ENCODE results near the gene INSIG1.

INSIG1 gene

GRCh38 chr7:155297517-155298287 is at the start of gene INSIG1:
Gene INSIG1 (plus strand): TSS chr7:155297878. CDS start chr7:155298286, 408 bp downstream.
- DNase-seq (peak; percentile 91), ATAC-seq (ENCODE audit: insufficient read depth, low read depth) (peak; percentile 39)
- peaks cover 46% of the 10 kb centered on the region for H4K20me1 ChIP-seq (ENCODE audit: insufficient read depth, low read length)
- H3K27ac ChIP-seq (ENCODE audit: low read length) = peak within 1 kb of the TSS; percentile 99
- peak within 1 kb of the TSS; percentile 95 for H3K4me2 ChIP-seq (ENCODE audit: insufficient read depth, low read length)
- peaks cover 51% of the 10 kb centered on the region for H3K79me2 ChIP-seq (ENCODE audit: insufficient read depth, low read length)
- H2AFZ ChIP-seq (ENCODE audit: low read depth, low read length) = peak within 1 kb of the TSS; percentile 31
- TF ChIP-seq CTCF (IDR thresholded peaks at IDR 0.05; ENCODE audit: borderline replicate concordance, extremely low read depth, low read length, poor library complexity, severe bottlenecking) (no peak), EZH2 (IDR thresholded peaks at IDR 0.05; ENCODE audit: borderline replicate concordance, low read depth, low read length, severe bottlenecking) (no peak)
- H3K27me3 ChIP-seq (ENCODE audit: insufficient read depth, low read length, poor library complexity) = no peaks in the 10 kb centered on the region
- peaks cover 48% of the 10 kb centered on the region for H3K4me1 ChIP-seq (ENCODE audit: insufficient read depth, low read length)
- peaks cover 43% of the 10 kb centered on the region for H3K36me3 ChIP-seq (ENCODE audit: insufficient read depth, low read length)
- peak within 1 kb of the TSS; percentile 96 for H3K9ac ChIP-seq (ENCODE audit: low read depth, low read length)
- H3K4me3 ChIP-seq (ENCODE audit: low read depth in 1 of 2, low read length in 2 of 2) = peak within 1 kb of the TSS; percentile 85 to 92
- H3K9me3 ChIP-seq (ENCODE audit: insufficient read depth, low read length, severe bottlenecking) = no peaks in the 10 kb centered on the region

- H3K4me1 ChIP-seq (ENCODE audit: insufficient read depth, low read length) = no peaks in the 10 kb centered on the region
- H2AFZ ChIP-seq (ENCODE audit: low read depth, low read length) = no peak overlapping the region
- no peak for ATAC-seq (ENCODE audit: insufficient read depth, low read depth)
- H3K9ac ChIP-seq (ENCODE audit: low read depth, low read length) = no peak overlapping the region
- H3K4me3 ChIP-seq (ENCODE audit: low read depth in 1 of 2, low read length in 2 of 2) = no peak overlapping the region
- no peak overlapping the region for H3K27ac ChIP-seq (ENCODE audit: low read length)
- DNase-seq = no peak
- H3K9me3 ChIP-seq (ENCODE audit: insufficient read depth, low read length, severe bottlenecking) = peaks cover 4% of the 10 kb centered on the region
- peaks cover 4% of the 10 kb centered on the region for H3K27me3 ChIP-seq (ENCODE audit: insufficient read depth, low read length, poor library complexity)
- no peaks in the 10 kb centered on the region for H4K20me1 ChIP-seq (ENCODE audit: insufficient read depth, low read length)
- TF ChIP-seq EZH2 (IDR thresholded peaks at IDR 0.05; ENCODE audit: borderline replicate concordance, low read depth, low read length, severe bottlenecking) (no peak), CTCF (IDR thresholded peaks at IDR 0.05; ENCODE audit: borderline replicate concordance, extremely low read depth, low read length, poor library complexity, severe bottlenecking) (no peak)
- H3K79me2 ChIP-seq (ENCODE audit: insufficient read depth, low read length) = no peaks in the 10 kb centered on the region
- H3K36me3 ChIP-seq (ENCODE audit: insufficient read depth, low read length) = no peaks in the 10 kb centered on the region
- H3K4me2 ChIP-seq (ENCODE audit: insufficient read depth, low read length) = no peak overlapping the region
Measured at GRCh38 chr7:155248366-155248756, 49.3 kb upstream of the INSIG1 start.

- ATAC-seq (ENCODE audit: insufficient read depth, low read depth) = no peak
- Histone ChIP-seq H3K36me3 (ENCODE audit: insufficient read depth, low read length) (no peaks in the 10 kb centered on the region), H4K20me1 (ENCODE audit: insufficient read depth, low read length) (no peaks in the 10 kb centered on the region), H3K4me1 (ENCODE audit: insufficient read depth, low read length) (no peaks in the 10 kb centered on the region), H3K27ac (ENCODE audit: low read length) (no peak overlapping the region), H3K79me2 (ENCODE audit: insufficient read depth, low read length) (no peaks in the 10 kb centered on the region), H3K9me3 (ENCODE audit: insufficient read depth, low read length, severe bottlenecking) (no peaks in the 10 kb centered on the region), H3K4me2 (ENCODE audit: insufficient read depth, low read length) (no peak overlapping the region), H3K9ac (ENCODE audit: low read depth, low read length) (no peak overlapping the region), H3K4me3 (ENCODE audit: low read depth in 1 of 2, low read length in 2 of 2) (no peak overlapping the region), H3K27me3 (ENCODE audit: insufficient read depth, low read length, poor library complexity) (peaks cover 4% of the 10 kb centered on the region), H2AFZ (ENCODE audit: low read depth, low read length) (no peak overlapping the region)
- TF ChIP-seq EZH2 (IDR thresholded peaks at IDR 0.05; ENCODE audit: borderline replicate concordance, low read depth, low read length, severe bottlenecking) (no peak), CTCF (IDR thresholded peaks at IDR 0.05; ENCODE audit: borderline replicate concordance, extremely low read depth, low read length, poor library complexity, severe bottlenecking) (no peak)
- no peak for DNase-seq
Measured at GRCh38 chr7:155251831-155252230, 45.8 kb upstream of the INSIG1 start.

All from DND-41 (cell line).